IMR-90 (cell line): Measurements from ENCODE around the gene FBXL7. TPM values are rescaled to one million over a fixed set of nuclear protein-coding genes. Genes with fewer than 3 reads are reported as not detected.

Experiments used
- ATAC-seq: fragments of 200-7000 bp; cut with Tn5 transposase; 2 replicates; pipeline ENCODE4 v1.9.1; 2020; ENCODE audit warnings: low read depth, mild to moderate bottlenecking, moderate library complexity
- BruUV-seq: library from RNA; stranded (reverse); fragments of 400-500 nt; replicated peaks from 2 replicates; lab custom pipeline; 2021; lab: Mats Ljungman, UMichigan
- CTCF ChIA-PET: fragments of 300-600 bp; formaldehyde crosslinking; extraction: SDS; loops from one replicate; lab custom pipeline; 2021; ENCODE audit warnings: antibody characterized with exemption; lab: Yijun Ruan, JAX
- POLR2A ChIA-PET: fragments of 300-600 bp; sonication (Branson Sonifier 250); formaldehyde crosslinking; loops from one replicate; lab custom pipeline; 2022; ENCODE audit warnings: antibody characterized with exemption; ENCODE audit not compliant: unreplicated experiment; lab: Charles Lee
- DNase-seq: peaks from one replicate; pipeline ENCODE4 v3.0.0; 2013
- H2AFZ ChIP-seq: replicated peaks from 2 replicates; pipeline ENCODE3; 2013; ENCODE audit warnings: low read length, mild to moderate bottlenecking; ENCODE audit not compliant: poor library complexity
- H2AK5ac ChIP-seq: 2 replicates; pipeline ENCODE4 v1.6.1; 2013; ENCODE audit warnings: low read depth, low read length, inconsistent platforms
- H2AK9ac ChIP-seq: replicated peaks from 2 replicates; pipeline ENCODE3; 2013; ENCODE audit warnings: mild to moderate bottlenecking, low read depth, low read length, moderate library complexity; ENCODE audit not compliant: poor library complexity
- H2BK120ac ChIP-seq: 2 replicates; pipeline ENCODE4 v1.6.1; 2013; ENCODE audit warnings: low read depth, low read length, inconsistent platforms
- H2BK15ac ChIP-seq: 3 replicates; pipeline ENCODE4 v1.6.1; 2013; ENCODE audit warnings: low read depth, low read length, inconsistent platforms
- H2BK20ac ChIP-seq: 2 replicates; pipeline ENCODE4 v1.6.1; 2013; ENCODE audit warnings: low read depth, mild to moderate bottlenecking, inconsistent platforms, low read length, moderate library complexity
- H2BK5ac ChIP-seq: 2 replicates; pipeline ENCODE4 v1.6.1; 2013; ENCODE audit warnings: mild to moderate bottlenecking, low read depth, low read length, inconsistent platforms; ENCODE audit not compliant: poor library complexity, severe bottlenecking
- H3K14ac ChIP-seq: replicated peaks from 2 replicates; pipeline ENCODE4 v1.6.1; 2013; ENCODE audit warnings: low read depth, low read length, inconsistent platforms
- H3K18ac ChIP-seq: 2 replicates; pipeline ENCODE4 v1.6.1; 2013; ENCODE audit warnings: low read depth, low read length, control low read depth
- H3K23ac ChIP-seq: 2 replicates; pipeline ENCODE4 v1.6.1; 2013; ENCODE audit warnings: low read depth, low read length, inconsistent platforms
- H3K27ac ChIP-seq: 2 replicates; pipeline ENCODE4 v1.5.1; 2013; ENCODE audit warnings: mild to moderate bottlenecking, control low read depth, low read length; ENCODE audit not compliant: insufficient read depth
- H3K27me3 ChIP-seq: 2 replicates; pipeline ENCODE4 v1.6.1; 2013; ENCODE audit warnings: low read length; ENCODE audit not compliant: control insufficient read depth, insufficient read depth
- H3K36me3 ChIP-seq: 2 replicates; pipeline ENCODE4 v1.6.1; 2013; ENCODE audit warnings: low read length, mixed read lengths; ENCODE audit not compliant: control insufficient read depth, insufficient read depth
- H3K4ac ChIP-seq: 2 replicates; pipeline ENCODE4 v1.6.1; 2013; ENCODE audit warnings: low read depth, low read length, inconsistent platforms
- H3K4me1 ChIP-seq: 2 replicates; pipeline ENCODE4 v1.6.1; 2013; ENCODE audit warnings: low read length, mixed read lengths; ENCODE audit not compliant: control insufficient read depth, insufficient read depth
- H3K4me2 ChIP-seq: 2 replicates; pipeline ENCODE4 v1.6.1; 2013; ENCODE audit warnings: low read depth, mild to moderate bottlenecking, control low read depth, low read length, moderate library complexity
- H3K4me3 ChIP-seq: 2 replicates; pipeline ENCODE4 v1.5.1; 2013; ENCODE audit warnings: low read depth, mild to moderate bottlenecking, control low read depth, low read length, moderate library complexity; ENCODE audit not compliant: insufficient read depth
- H3K56ac ChIP-seq: 2 replicates; pipeline ENCODE4 v1.6.1; 2013; ENCODE audit warnings: low read length, inconsistent platforms; ENCODE audit not compliant: insufficient read depth; ENCODE audit errors: extremely low read depth
- H3K79me1 ChIP-seq, 2 experiments: 2 replicates each; pipeline ENCODE4 v1.6.1; 2013; ENCODE audit warnings: low read length in 2 of 2, inconsistent platforms in 1 of 2, low read depth in 1 of 2
- H3K9ac ChIP-seq: 2 replicates; pipeline ENCODE4 v1.6.1; 2013; ENCODE audit warnings: low read depth, low read length, control low read depth
- H3K9me1 ChIP-seq: 2 replicates; pipeline ENCODE4 v1.6.1; 2013; ENCODE audit warnings: low read length, inconsistent platforms; ENCODE audit not compliant: insufficient read depth
- H3K9me3 ChIP-seq: 2 replicates; pipeline ENCODE4 v1.6.1; 2013; ENCODE audit warnings: low read length; ENCODE audit not compliant: control insufficient read depth, insufficient read depth
- H4K20me1 ChIP-seq: 2 replicates; pipeline ENCODE4 v1.6.1; 2013; ENCODE audit warnings: low read length, inconsistent platforms; ENCODE audit not compliant: insufficient read depth
- H4K5ac ChIP-seq: 2 replicates; pipeline ENCODE4 v1.6.1; 2013; ENCODE audit warnings: mild to moderate bottlenecking, low read depth, low read length, control low read depth
- H4K8ac ChIP-seq, 2 experiments: 2 replicates each; pipeline ENCODE4 v1.6.1; 2013; ENCODE audit warnings: low read depth in 2 of 2, low read length in 2 of 2, control low read depth in 1 of 2, inconsistent platforms in 1 of 2
- H4K91ac ChIP-seq: 2 replicates; pipeline ENCODE4 v1.6.1; 2013; ENCODE audit warnings: low read depth, low read length, inconsistent platforms; ENCODE audit not compliant: insufficient read depth
- CHD1 ChIP-seq: IDR thresholded peaks from 2 replicates; pipeline ENCODE4 v1.6.1; 2012; ENCODE audit warnings: low read depth, low read length, improper control_type of control experiment
- FOS ChIP-seq: fragments of 150-350 bp; IDR thresholded peaks from 2 replicates; pipeline ENCODE4 v1.6.1; 2016; ENCODE audit warnings: low read depth, low read length
- MXI1 ChIP-seq: IDR thresholded peaks from 2 replicates; pipeline ENCODE4 v1.6.1; 2012; ENCODE audit warnings: low read depth, mild to moderate bottlenecking, low read length, moderate library complexity, borderline replicate concordance
- NFE2L2 ChIP-seq: fragments of 150-350 bp; IDR thresholded peaks from 2 replicates; pipeline ENCODE4 v1.6.1; 2016; ENCODE audit warnings: low read depth, mild to moderate bottlenecking, low read length
- RAD21 ChIP-seq: IDR thresholded peaks from 2 replicates; pipeline ENCODE4 v1.6.1; 2012; ENCODE audit warnings: low read length, improper control_type of control experiment
- SMC3 ChIP-seq: fragments of 150-350 bp; IDR thresholded peaks from 2 replicates; pipeline ENCODE4 v1.6.1; 2016; ENCODE audit warnings: low read depth, mild to moderate bottlenecking, antibody characterized with exemption, low read length, moderate library complexity
- WGBS, 2 experiments: methylation state at CpG; one replicate each; pipeline versions ENCODE4 v1.1.5 to v1.1.7; 2013; ENCODE audit warnings: missing lambda C conversion rate in 2 of 2; ENCODE audit not compliant: insufficient read length in 1 of 2; ENCODE audit errors: extremely low coverage in 2 of 2; 5-methylcytosine and 5-hydroxymethylcytosine counted together
- dilution Hi-C: fragments of 300-500 bp; cut with HindIII; formaldehyde crosslinking; loops from one replicate; pipeline ENCODE4 v1.14.3; 2018; ENCODE audit warnings: low sequenced_read_pairs; ENCODE audit not compliant: unreplicated experiment
- in situ Hi-C: fragments of 300-500 bp; cut with MboI; formaldehyde crosslinking; loops from 3 replicates; pipeline ENCODE4 v1.14.3; 2019; ENCODE audit warnings: low sequenced_read_pairs, inconsistent platforms, mixed read lengths
- intact Hi-C: fragments of 100-400 bp; cut with micrococcal nuclease; formaldehyde crosslinking; loops from 2 replicates; pipeline ENCODE4 v1.10.0; 2022
- polyA plus RNA-seq, 3 experiments: library from polyadenylated mRNA; depleted of rRNA; stranded (reverse); fragments of >200 nt; gene quantifications; 2 replicates each; pipeline ENCODE4 v1.2.3, GENCODE V29; 2012; ENCODE audit warnings: low replicate concordance in 1 of 3
- total RNA-seq: library from RNA; depleted of rRNA; stranded (reverse); fragments of >200 nt; gene quantifications from 2 replicates; pipeline ENCODE4 v1.2.3, GENCODE V29; 2012
- TF ChIP-seq, protein P1 (sequence below): fragments of 150-350 bp; IDR thresholded peaks from 2 replicates; pipeline ENCODE4 v1.6.1; 2016; ENCODE audit warnings: low read depth, mild to moderate bottlenecking, low read length, moderate library complexity, borderline replicate concordance
- TF ChIP-seq, protein P2 (sequence below): fragments of 150-350 bp; IDR thresholded peaks from 2 replicates; pipeline ENCODE4 v1.6.1; 2017; ENCODE audit warnings: mild to moderate bottlenecking, antibody characterized with exemption, low read length, low read depth

Gene FBXL7
- total and polyA plus RNA-seq, 2 of the 4 experiments (the other 2 are of a cell fraction): 4.1 to 10.2 TPM

DNA sequence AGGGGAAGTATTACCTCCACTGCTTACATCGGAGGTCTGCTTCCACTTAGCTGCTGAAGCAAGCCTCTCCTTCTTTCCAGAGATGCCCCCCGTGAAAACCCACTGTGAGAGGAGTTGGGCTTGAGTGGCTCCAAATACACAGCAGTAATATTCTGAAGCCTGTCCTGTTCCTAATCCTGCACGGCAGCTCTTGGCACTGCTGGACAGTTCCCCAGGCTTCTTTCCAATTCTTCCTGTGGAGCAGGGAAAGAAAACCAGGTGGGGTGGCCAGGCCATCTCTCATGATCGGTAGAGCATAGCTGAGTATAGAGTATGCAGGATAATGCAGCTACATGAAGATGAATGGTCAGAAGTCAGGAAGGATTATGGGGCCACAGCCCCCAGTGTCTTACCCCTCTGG lies 344.3 kb downstream of the FBXL7 start:
- intact Hi-C loops (no loop called here), dilution Hi-C loops (no loop called here), in situ Hi-C loops (no loop called here)
- ATAC-seq (no peak), DNase-seq (no peak)
- H2AK9ac ChIP-seq: no peak overlapping the region
- CTCF ChIA-PET: no interaction called here
- TF ChIP-seq, protein P1, sequence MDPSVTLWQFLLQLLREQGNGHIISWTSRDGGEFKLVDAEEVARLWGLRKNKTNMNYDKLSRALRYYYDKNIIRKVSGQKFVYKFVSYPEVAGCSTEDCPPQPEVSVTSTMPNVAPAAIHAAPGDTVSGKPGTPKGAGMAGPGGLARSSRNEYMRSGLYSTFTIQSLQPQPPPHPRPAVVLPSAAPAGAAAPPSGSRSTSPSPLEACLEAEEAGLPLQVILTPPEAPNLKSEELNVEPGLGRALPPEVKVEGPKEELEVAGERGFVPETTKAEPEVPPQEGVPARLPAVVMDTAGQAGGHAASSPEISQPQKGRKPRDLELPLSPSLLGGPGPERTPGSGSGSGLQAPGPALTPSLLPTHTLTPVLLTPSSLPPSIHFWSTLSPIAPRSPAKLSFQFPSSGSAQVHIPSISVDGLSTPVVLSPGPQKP: no peak
- no peak for TF ChIP-seq NFE2L2
- no peak for TF ChIP-seq SMC3
- no peak for TF ChIP-seq FOS
- no peak for TF ChIP-seq RAD21
- no peak for TF ChIP-seq CHD1
- no peak for TF ChIP-seq MXI1
- TF ChIP-seq, protein P2, sequence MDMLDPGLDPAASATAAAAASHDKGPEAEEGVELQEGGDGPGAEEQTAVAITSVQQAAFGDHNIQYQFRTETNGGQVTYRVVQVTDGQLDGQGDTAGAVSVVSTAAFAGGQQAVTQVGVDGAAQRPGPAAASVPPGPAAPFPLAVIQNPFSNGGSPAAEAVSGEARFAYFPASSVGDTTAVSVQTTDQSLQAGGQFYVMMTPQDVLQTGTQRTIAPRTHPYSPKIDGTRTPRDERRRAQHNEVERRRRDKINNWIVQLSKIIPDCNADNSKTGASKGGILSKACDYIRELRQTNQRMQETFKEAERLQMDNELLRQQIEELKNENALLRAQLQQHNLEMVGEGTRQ: no peak
- H3K27ac ChIP-seq: no peak overlapping the region
- H3K14ac ChIP-seq: no peak overlapping the region
- H2BK15ac ChIP-seq: no peak overlapping the region
- no peak overlapping the region for H2BK5ac ChIP-seq
- H3K9me3 ChIP-seq: peaks cover 4% of the 10 kb centered on the region
- H3K36me3 ChIP-seq: no peaks in the 10 kb centered on the region
- POLR2A ChIA-PET: no interaction called here
- peaks cover 4 to 7% of the 10 kb centered on the region in 2 experiments; a peak in 3 of 4 replicates for H3K79me1 ChIP-seq
- H3K9me1 ChIP-seq: no peaks in the 10 kb centered on the region
- no peak overlapping the region for H4K5ac ChIP-seq
- WGBS, 2 experiments: no CpG with 5 or more reads among the region's 4 CpGs
- no peak overlapping the region for H2BK20ac ChIP-seq
- no peak overlapping the region for H3K56ac ChIP-seq
- no peak overlapping the region for H4K8ac ChIP-seq
- BruUV-seq: no TSS peak
- H4K20me1 ChIP-seq: no peaks in the 10 kb centered on the region
- H4K91ac ChIP-seq: no peak overlapping the region
- H3K18ac ChIP-seq: no peak overlapping the region
- no peak overlapping the region for H3K9ac ChIP-seq
- no peaks in the 10 kb centered on the region for H3K27me3 ChIP-seq
- H3K23ac ChIP-seq: no peak overlapping the region
- no peak overlapping the region for H2BK120ac ChIP-seq
- no peak overlapping the region for H3K4me2 ChIP-seq
- no peak overlapping the region for H2AK5ac ChIP-seq
- H3K4ac ChIP-seq: no peak overlapping the region
- H3K4me1 ChIP-seq: no peaks in the 10 kb centered on the region
- H3K4me3 ChIP-seq: no peak overlapping the region
- H2AFZ ChIP-seq: no peak overlapping the region
